ENCODE measurements around the gene RYR1.
"Not testable (repeated sequence)": the region's sequence is repeated elsewhere in the genome, so short reads cannot be mapped to it uniquely, and the experiment has no call there.

RYR1 gene

GRCh38 chr19:38464421-38465082 lies 31.1 kb downstream of the RYR1 start:
- no peak for DNase-seq

- no peak for DNase-seq
Observed at GRCh38 chr19:38466050-38466449, 32.6 kb downstream of the RYR1 start.

DNA sequence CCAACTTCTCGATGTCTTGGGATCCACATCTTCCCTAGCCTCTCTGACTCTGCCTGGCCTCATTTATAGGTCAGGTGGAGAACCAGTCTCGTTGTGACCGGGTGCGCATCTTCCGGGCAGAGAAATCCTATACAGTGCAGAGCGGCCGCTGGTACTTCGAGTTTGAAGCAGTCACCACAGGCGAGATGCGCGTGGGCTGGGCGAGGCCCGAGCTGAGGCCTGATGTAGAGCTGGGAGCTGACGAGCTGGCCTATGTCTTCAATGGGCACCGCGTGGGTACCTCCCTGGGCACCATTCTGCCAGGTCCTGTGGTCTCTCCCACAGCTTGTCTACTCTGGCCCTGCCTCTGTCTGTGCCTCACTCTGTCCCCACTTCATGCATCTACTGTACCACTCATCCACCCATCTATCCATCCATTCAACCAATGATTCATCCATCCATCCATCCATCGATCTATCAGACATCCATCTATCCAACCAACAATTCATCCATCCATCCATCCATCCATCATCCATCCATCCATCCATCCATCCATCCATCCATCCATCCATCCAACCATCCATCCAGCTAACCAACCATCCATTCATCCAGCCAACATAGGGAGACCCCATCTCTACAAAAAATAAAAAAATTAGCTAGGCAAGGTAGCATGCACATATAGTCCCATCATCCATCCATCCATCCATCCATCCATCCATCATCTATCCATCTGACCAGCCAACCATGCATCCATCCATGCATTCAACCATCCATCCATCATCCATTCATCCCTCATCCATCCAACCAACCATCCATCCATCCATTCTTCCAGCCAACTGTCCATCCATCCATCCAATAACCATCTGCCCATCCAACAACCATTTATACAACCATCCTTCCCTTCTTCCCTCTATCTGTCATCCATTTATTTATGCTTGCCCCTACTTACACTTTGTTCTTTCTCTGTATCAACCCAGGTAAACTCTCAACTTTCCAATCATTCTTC lies 34.3 kb downstream of the RYR1 start:
- no peak for DNase-seq

DNA sequence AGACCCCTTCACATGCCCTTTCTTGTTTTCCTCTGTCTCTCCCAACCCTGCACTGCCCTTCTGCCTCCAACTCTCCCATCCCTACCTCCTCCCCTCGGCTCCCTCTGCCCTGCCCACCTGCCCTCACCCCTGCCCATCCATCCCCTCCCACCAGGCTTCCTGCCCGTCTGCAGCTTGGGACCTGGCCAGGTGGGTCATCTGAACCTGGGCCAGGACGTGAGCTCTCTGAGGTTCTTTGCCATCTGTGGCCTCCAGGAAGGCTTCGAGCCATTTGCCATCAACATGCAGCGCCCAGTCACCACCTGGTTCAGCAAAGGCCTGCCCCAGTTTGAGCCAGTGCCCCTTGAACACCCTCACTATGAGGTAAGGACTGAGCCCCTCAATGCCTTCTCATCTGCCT lies 35.7 kb downstream of the RYR1 start:
- DNase-seq, result no peak

GRCh38 chr19:38470788-38471480 lies 37.4 kb downstream of the RYR1 start:
- DNase-seq, result no peak

GRCh38 chr19:38472725-38473124 lies 39.2 kb downstream of the RYR1 start:
- DNase-seq, result not testable (repeated sequence)

GRCh38 chr19:38473201-38473600 lies 39.7 kb downstream of the RYR1 start:
- DNase-seq, result no peak

- DNase-seq, result no peak
Observed at GRCh38 chr19:38475176-38475575, 41.7 kb downstream of the RYR1 start.

- DNase-seq, result no peak
Observed at GRCh38 chr19:38478273-38478971, 44.9 kb downstream of the RYR1 start.

GRCh38 chr19:38482496-38482895 lies 49.0 kb downstream of the RYR1 start:
- DNase-seq, result no peak

- no peak for DNase-seq
Observed at GRCh38 chr19:38483016-38483630, 49.6 kb downstream of the RYR1 start.

DNA sequence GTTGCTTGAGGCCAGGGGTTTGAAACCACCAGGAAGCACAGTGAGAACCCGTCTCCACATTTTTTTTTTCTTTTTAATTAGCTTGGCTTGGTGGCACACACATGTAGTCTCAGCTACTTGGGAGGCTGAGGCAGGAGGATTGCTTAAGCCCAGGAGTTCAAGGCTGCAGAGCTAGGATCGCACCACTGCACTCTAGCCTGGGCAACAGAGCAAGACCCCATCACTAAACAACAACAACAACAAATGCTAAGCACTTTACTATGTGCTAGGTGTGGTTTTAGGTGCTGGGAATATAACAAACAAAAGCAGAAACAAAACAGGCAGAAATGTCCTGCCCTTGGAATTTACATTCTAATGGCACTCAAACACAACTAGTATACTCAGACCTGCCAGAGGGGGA lies 51.3 kb downstream of the RYR1 start:
- no peak for DNase-seq

DNA sequence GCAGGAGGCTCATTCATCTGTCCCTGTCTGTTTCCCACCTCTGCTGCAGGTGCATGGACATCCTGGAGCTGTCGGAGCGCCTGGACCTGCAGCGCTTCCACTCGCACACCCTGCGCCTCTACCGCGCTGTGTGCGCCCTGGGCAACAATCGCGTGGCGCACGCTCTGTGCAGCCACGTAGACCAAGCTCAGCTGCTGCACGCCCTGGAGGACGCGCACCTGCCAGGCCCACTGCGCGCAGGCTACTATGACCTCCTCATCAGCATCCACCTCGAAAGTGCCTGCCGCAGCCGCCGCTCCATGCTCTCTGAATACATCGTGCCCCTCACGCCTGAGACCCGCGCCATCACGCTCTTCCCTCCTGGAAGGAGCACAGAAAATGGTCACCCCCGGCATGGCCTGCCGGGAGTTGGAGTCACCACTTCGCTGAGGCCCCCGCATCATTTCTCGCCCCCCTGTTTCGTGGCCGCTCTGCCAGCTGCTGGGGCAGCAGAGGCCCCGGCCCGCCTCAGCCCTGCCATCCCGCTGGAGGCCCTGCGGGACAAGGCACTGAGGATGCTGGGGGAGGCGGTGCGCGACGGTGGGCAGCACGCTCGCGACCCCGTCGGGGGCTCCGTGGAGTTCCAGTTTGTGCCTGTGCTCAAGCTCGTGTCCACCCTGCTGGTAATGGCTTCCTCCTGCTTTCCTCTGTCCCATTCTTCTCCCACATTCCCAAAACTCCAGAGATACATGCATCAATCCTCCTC lies 52.2 kb downstream of the RYR1 start:
- DNase-seq, result no peak

GRCh38 chr19:38486731-38487336 lies 53.3 kb downstream of the RYR1 start:
- DNase-seq, result no peak

GRCh38 chr19:38488096-38488495 lies 54.6 kb downstream of the RYR1 start:
- no peak for DNase-seq

- no peak for DNase-seq
Observed at GRCh38 chr19:38488776-38489481, 55.4 kb downstream of the RYR1 start.

DNA sequence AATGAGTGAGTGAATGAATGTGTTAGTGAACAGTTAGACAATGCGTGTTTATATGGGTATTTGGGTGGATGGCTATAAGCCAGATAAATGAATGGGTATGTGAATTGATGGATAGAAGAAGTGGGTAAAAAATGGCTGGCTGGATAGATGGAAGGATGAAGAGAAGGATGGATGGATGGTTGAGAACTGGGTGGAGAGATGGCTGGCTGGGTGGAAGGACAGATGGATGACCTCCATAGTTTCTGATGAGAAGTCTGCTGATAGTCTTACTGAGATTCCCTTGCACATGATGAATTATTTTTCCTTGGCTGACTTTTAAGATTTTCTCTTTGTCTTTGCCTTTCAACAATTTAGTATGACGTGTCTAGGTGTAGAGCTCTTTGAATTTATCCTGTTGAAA lies 57.4 kb downstream of the RYR1 start:
- DNase-seq, result no peak

- no peak for DNase-seq
Observed at GRCh38 chr19:38492181-38492813, 58.8 kb downstream of the RYR1 start.

- no peak for DNase-seq
Observed at GRCh38 chr19:38494379-38494778, 60.9 kb downstream of the RYR1 start.

DNA sequence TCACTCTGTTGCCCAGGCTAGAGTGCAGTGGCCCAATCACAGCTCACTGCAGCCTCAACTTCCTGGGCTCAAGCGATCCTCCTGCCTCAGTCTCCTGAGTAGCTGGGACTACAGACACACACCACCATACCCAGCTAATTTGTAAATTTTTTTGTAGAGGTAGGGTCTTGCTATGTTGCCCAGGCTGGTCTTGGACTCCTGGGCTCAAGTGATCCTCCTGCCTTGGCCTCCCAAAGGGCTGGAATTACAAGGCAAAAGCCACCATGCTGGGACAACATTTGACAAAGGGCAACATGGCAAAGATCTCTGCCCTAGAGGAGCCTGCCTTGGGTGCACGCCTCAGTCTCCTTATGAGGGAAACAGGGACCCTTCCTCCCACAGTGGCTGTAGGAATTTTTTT lies 61.9 kb downstream of the RYR1 start:
- not testable (repeated sequence) for DNase-seq
